Gastroesophageal sphincter (tissue), 4 donors: ENCODE results near the gene PLEKHG4B. TPM values are rescaled to one million over a fixed set of nuclear protein-coding genes. Genes with fewer than 3 reads are reported as not detected.

Source experiments
- ATAC-seq: fragments of 150-250 bp; one replicate; pipeline ENCODE4 v1.9.1; 2016; ENCODE audit warnings: mild to moderate bottlenecking, moderate library complexity
- H3K27ac ChIP-seq, 4 donors: fragments of 200-600 bp; sonication (generic) in 3 of 4; 1 replicate in 3 of 4; 2 replicates in 1 of 4; pipeline ENCODE4 v1.5.1; 2016 to 2019
- H3K27me3 ChIP-seq: fragments of 200-600 bp; sonication (generic); one replicate; pipeline ENCODE4 v1.5.1; 2019
- H3K36me3 ChIP-seq, 2 donors: fragments of 200-600 bp; sonication (generic); one replicate each; pipeline ENCODE4 v1.5.1; 2019; ENCODE audit warnings: control low read depth in 1 of 2
- H3K4me1 ChIP-seq, 3 donors: fragments of 200-600 bp; sonication (generic); 1 replicate in 2 of 3; 2 replicates in 1 of 3; pipeline ENCODE4 v1.5.1; 2016 to 2019; ENCODE audit warnings: control low read depth in 2 of 3
- H3K4me3 ChIP-seq, 2 donors: fragments of 200-600 bp; sonication (generic); one replicate each; pipeline ENCODE4 v1.5.1; 2019; ENCODE audit warnings: mild to moderate bottlenecking in 1 of 2, moderate library complexity in 1 of 2
- H3K9me3 ChIP-seq, 3 donors: fragments of 200-600 bp; sonication (generic); one replicate each; pipeline ENCODE4 v1.5.1; 2017 to 2019; ENCODE audit warnings: control low read depth in 2 of 3
- EP300 ChIP-seq: sonication (generic); formaldehyde crosslinking; IDR thresholded peaks from one replicate; pipeline ENCODE4 v1.6.1; 2017; ENCODE audit warnings: antibody characterized with exemption, mild to moderate bottlenecking
- POLR2A ChIP-seq, 2 donors: fragments of 450-650 bp; IDR thresholded peaks; one replicate each; pipeline ENCODE4 v1.6.1; 2017; ENCODE audit warnings: antibody characterized with exemption in 2 of 2, mild to moderate bottlenecking in 2 of 2, moderate library complexity in 1 of 2
- POLR2AphosphoS5 ChIP-seq: sonication (generic); formaldehyde crosslinking; IDR thresholded peaks from one replicate; pipeline ENCODE4 v1.6.1; 2017; ENCODE audit warnings: antibody characterized with exemption
- WGBS, 2 donors: methylation state at CpG; one replicate each; pipeline ENCODE4 v1.1.5; 2018; ENCODE audit warnings: low coverage in 1 of 2; 5-methylcytosine and 5-hydroxymethylcytosine counted together
- total RNA-seq, 4 donors: library from RNA; depleted of rRNA; stranded (reverse); fragments of >200 nt; gene quantifications; one replicate each; pipeline ENCODE4 v1.1.0, GENCODE V29; 2016
- TF ChIP-seq, protein P1 (sequence below), 4 experiments: fragments of 200-600 bp in 2 of 4; fragments of 450-650 bp in 2 of 4; sonication (generic) in 1 of 4; IDR thresholded peaks; one replicate each; pipeline ENCODE4 v1.5.1; 2017 to 2019; ENCODE audit warnings: antibody characterized with exemption in 4 of 4, mild to moderate bottlenecking in 2 of 4, moderate library complexity in 2 of 4

Gene PLEKHG4B
- total RNA-seq, 4 donors from 2014 or later = under 0.01 to 0.66 (median 0.15) TPM; not detected in 1

DNA sequence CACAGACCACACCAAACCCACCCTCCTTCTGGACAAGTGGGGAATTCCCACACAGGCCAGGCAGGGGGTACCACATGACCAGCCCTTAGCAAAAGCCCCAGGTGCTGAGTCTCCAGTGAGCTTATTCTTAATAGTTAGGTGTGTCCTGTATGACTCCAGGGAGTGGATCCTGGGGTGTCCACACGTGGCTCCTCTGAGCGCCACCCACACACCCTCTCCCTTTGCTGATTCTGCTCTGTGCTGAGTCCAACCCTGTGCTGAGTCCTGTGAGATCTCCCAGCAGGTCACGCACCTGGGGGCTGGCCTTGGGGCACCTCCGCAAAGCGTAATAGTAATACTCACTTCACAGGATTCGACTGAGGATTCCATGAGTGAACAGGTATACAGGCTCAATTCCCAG lies 112.0 kb downstream of the PLEKHG4B start:
- no peak overlapping the region for H3K27ac ChIP-seq
- 80 to 83% methylated on average over 1 to 3 of the region's 6 CpGs for WGBS, 2 donors
- no peak for ATAC-seq
- peaks cover 0 to 62% of the 10 kb centered on the region in 2 donors for H3K36me3 ChIP-seq
- peaks cover 0 to 13% (median 0%) of the 10 kb centered on the region in 3 donors for H3K4me1 ChIP-seq
- TF ChIP-seq, protein P1, sequence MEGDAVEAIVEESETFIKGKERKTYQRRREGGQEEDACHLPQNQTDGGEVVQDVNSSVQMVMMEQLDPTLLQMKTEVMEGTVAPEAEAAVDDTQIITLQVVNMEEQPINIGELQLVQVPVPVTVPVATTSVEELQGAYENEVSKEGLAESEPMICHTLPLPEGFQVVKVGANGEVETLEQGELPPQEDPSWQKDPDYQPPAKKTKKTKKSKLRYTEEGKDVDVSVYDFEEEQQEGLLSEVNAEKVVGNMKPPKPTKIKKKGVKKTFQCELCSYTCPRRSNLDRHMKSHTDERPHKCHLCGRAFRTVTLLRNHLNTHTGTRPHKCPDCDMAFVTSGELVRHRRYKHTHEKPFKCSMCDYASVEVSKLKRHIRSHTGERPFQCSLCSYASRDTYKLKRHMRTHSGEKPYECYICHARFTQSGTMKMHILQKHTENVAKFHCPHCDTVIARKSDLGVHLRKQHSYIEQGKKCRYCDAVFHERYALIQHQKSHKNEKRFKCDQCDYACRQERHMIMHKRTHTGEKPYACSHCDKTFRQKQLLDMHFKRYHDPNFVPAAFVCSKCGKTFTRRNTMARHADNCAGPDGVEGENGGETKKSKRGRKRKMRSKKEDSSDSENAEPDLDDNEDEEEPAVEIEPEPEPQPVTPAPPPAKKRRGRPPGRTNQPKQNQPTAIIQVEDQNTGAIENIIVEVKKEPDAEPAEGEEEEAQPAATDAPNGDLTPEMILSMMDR (IDR thresholded peaks at IDR 0.05) = no peak
- TF ChIP-seq EP300 (no peak), POLR2AphosphoS5 (no peak), POLR2A (IDR thresholded peaks at IDR 0.05) (no peak)
- no peak overlapping the region for H3K4me3 ChIP-seq
- H3K27me3 ChIP-seq = no peaks in the 10 kb centered on the region
- H3K9me3 ChIP-seq = no peaks in the 10 kb centered on the region

DNA sequence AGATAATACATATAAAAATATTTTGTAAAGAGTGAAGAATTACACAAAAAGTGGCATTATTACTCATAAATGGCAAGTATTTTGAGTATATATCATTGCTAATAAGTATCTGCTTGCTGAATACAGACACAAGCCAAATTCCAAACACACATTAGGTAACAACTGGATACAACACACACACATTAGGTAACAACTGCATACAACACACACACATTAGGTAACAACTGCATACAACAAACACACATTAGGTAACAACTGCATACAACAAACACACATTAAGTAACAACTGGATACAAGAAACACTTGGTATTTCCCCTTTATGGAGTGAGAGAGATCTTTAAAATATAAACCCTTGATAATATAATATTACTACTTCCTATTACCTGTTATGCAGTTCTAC lies 112.5 kb downstream of the PLEKHG4B start:
- peaks cover 0 to 13% (median 0%) of the 10 kb centered on the region in 3 donors for H3K4me1 ChIP-seq

DNA sequence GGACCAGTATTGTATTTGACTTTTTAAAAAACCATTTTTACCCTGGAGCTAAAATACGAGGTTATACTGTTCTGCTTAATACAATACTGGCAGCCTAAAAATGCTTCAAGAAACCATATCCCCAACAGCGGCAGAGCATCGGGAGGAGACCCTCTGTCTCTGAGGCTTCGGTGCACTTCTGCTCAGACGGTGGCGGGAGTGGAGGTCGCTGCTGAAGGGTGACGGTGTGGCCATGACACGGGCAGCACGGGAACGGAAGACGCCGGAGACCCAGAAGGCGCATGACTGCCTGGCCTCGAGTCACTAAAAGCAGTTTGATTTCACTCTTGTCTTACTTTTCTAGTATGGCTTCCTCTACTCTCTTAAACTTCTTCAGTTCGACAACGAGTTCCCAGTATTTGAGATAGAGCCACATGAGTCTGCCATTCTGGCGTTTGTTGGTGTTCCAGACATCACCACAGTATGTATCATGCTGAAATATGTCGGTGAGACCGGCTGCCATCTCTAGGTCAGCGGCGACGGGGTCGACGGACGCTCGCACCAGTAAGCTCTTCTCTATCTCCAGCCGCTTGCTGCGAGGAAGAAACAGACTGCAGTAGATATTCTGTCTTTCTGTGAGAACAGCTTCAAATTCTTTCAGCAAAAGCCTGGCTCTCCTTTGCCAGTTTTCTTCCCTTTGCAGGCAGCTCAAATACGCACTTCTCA lies 113.2 kb downstream of the PLEKHG4B start:
- no peak overlapping the region for H3K27ac ChIP-seq
- no peaks in the 10 kb centered on the region for H3K27me3 ChIP-seq
- H3K9me3 ChIP-seq = no peaks in the 10 kb centered on the region
- TF ChIP-seq, protein P1 (IDR thresholded peaks at IDR 0.05) = no peak
- TF ChIP-seq POLR2AphosphoS5 (no peak), EP300 (no peak), POLR2A (IDR thresholded peaks at IDR 0.05) (no peak)
- peaks cover 0 to 18% (median 0%) of the 10 kb centered on the region in 3 donors for H3K4me1 ChIP-seq
- no peak overlapping the region for H3K4me3 ChIP-seq
- no peak for ATAC-seq
- WGBS, 2 donors = 93 to 94% methylated on average over 15 to 18 of the region's 30 CpGs
- H3K36me3 ChIP-seq = peaks cover 0 to 58% of the 10 kb centered on the region in 2 donors

More for the DNA sequence above, 112.5 kb downstream of the PLEKHG4B start:
- ATAC-seq = no peak
- no peaks in the 10 kb centered on the region for H3K27me3 ChIP-seq
- H3K27ac ChIP-seq = no peak overlapping the region
- no peaks in the 10 kb centered on the region for H3K9me3 ChIP-seq
- peaks cover 0 to 58% of the 10 kb centered on the region in 2 donors for H3K36me3 ChIP-seq
- H3K4me3 ChIP-seq = no peak overlapping the region
- TF ChIP-seq POLR2AphosphoS5 = no peak
- TF ChIP-seq EP300 = no peak
- TF ChIP-seq, protein P1 (IDR thresholded peaks at IDR 0.05) = no peak
- no peak for TF ChIP-seq POLR2A (IDR thresholded peaks at IDR 0.05)

DNA sequence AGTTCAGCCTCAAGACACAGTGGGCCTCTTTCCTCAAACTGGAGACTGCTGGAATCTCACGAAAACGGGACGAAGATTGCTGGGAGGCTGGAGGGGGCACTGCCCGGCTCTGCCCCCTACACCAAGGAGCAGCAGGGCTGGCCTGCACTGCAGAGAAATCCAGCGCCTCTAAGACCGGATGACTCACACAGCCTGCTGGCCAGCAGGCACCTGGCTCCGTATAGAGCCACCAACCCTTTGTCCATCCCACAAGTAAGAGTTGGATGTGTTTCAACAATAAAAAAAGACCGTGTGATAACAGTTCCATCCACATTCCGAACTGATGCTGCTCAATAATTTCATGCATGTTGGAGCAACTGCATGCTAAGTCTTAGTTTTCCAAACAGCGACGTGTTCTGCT lies 114.4 kb downstream of the PLEKHG4B start:
- Histone ChIP-seq H3K27ac (no peak overlapping the region), H3K9me3 (no peaks in the 10 kb centered on the region), H3K4me3 (no peak overlapping the region), H3K36me3 (peaks cover 0 to 58% of the 10 kb centered on the region in 2 donors), H3K27me3 (no peaks in the 10 kb centered on the region), H3K4me1 (peaks cover 0 to 18% (median 0%) of the 10 kb centered on the region in 3 donors)
- ATAC-seq = no peak
- TF ChIP-seq POLR2AphosphoS5 (no peak), POLR2A (IDR thresholded peaks at IDR 0.05) (no peak), EP300 (no peak)
- TF ChIP-seq, protein P1 (IDR thresholded peaks at IDR 0.05) = no peak
- WGBS, 2 donors = 47 to 74% methylated on average over 5 to 7 of the region's 11 CpGs
